Lower lobe of right lung (tissue), 2 donors: ENCODE results near the gene KRTAP12-3. TPM values are rescaled to one million over a fixed set of nuclear protein-coding genes. Genes with fewer than 3 reads are reported as not detected.
A peak's percentile ranks its signal among the peaks of the same experiment; 100 is the strongest.
"Not testable (repeated sequence)": the region's sequence is repeated elsewhere in the genome, so short reads cannot be mapped to it uniquely, and the experiment has no call there.

Experiments
- ATAC-seq, 2 donors: fragments of 200-7000 bp; cut with Tn5 transposase; one replicate each; pipeline ENCODE4 v1.9.1; 2020 to 2022; ENCODE audit warnings: mild to moderate bottlenecking in 2 of 2, moderate library complexity in 2 of 2
- DNase-seq: peaks from one replicate; pipeline ENCODE4 v3.0.0-alpha.2; 2020
- H3K27ac ChIP-seq: fragments of 200-600 bp; one replicate; pipeline ENCODE4 v1.8.0; 2022
- H3K27me3 ChIP-seq: fragments of 200-600 bp; one replicate; pipeline ENCODE4 v1.8.0; 2022; ENCODE audit warnings: low read depth
- H3K36me3 ChIP-seq: fragments of 200-600 bp; one replicate; pipeline ENCODE4 v1.8.0; 2022; ENCODE audit warnings: mild to moderate bottlenecking
- H3K4me1 ChIP-seq: fragments of 200-600 bp; one replicate; pipeline ENCODE4 v1.8.0; 2022
- H3K4me3 ChIP-seq: fragments of 200-600 bp; one replicate; pipeline ENCODE4 v1.8.0; 2022; ENCODE audit warnings: mild to moderate bottlenecking
- H3K9me3 ChIP-seq: fragments of 200-600 bp; one replicate; pipeline ENCODE4 v1.8.0; 2022
- CTCF ChIP-seq: fragments of 200-600 bp; IDR thresholded peaks from one replicate; pipeline ENCODE4 v1.8.0; 2022; ENCODE audit warnings: antibody characterized with exemption, mild to moderate bottlenecking
- intact Hi-C: fragments of 100-400 bp; cut with DNase I; formaldehyde crosslinking; loops from one replicate; pipeline ENCODE4 v1.11.0; 2022
- long read RNA-seq: library from polyadenylated mRNA; unstranded; transcript quantifications from one replicate; pipeline ENCODE4 v2.0.0, GENCODE V29; 2021
- total RNA-seq: library from RNA; stranded (reverse); fragmentation: NEBNext Ultra II Directional; extraction: Animal tissue kit (Norgen Biotek cat#: 25700); gene quantifications from one replicate; pipeline ENCODE4 v1.2.1, GENCODE V29; 2021
- donor health status: DM: no; HTN: yes; CAD: no; lungs with severe emphysema.

Gene KRTAP12-3
- not detected for total RNA-seq
- long read RNA-seq: 0 reads

- intact Hi-C loops: no loop called here
- ATAC-seq (peak; percentile 45 to 52), DNase-seq (no peak)
- Histone ChIP-seq H3K4me1 (no peaks in the 10 kb centered on the region), H3K4me3 (no peak within 1 kb of the TSS), H3K27me3 (peaks cover 27% of the 10 kb centered on the region), H3K9me3 (no peaks in the 10 kb centered on the region), H3K36me3 (no peaks in the 10 kb centered on the region), H3K27ac (no peak within 1 kb of the TSS)
- TF ChIP-seq CTCF: no peak
Measured at GRCh38 chr21:44657635-44658540, at the start of gene KRTAP12-3. TSS of gene KRTAP12-3 (plus strand) at chr21:44657932. CDS start at chr21:44657980, 48 bp downstream.

- peaks cover 3% of the 10 kb centered on the region for H3K27me3 ChIP-seq
Measured at GRCh38 chr21:44609193-44609592, 48.5 kb upstream of the KRTAP12-3 start.

GRCh38 chr21:44610157-44610843 is 47.4 kb upstream of the KRTAP12-3 start:
- peaks cover 13% of the 10 kb centered on the region for H3K9me3 ChIP-seq
- intact Hi-C loops, H3K4me3 ChIP-seq, H3K36me3 ChIP-seq, H3K27ac ChIP-seq, DNase-seq, H3K27me3 ChIP-seq, H3K4me1 ChIP-seq, ATAC-seq: not testable (repeated sequence)

More at GRCh38 chr21:44609193-44609592, 48.5 kb upstream of the KRTAP12-3 start:
- no peaks in the 10 kb centered on the region for H3K36me3 ChIP-seq
- intact Hi-C loops: no loop called here
- H3K9me3 ChIP-seq: peaks cover 13% of the 10 kb centered on the region
- no peak for ATAC-seq
- no peak for DNase-seq
- no peak overlapping the region for H3K27ac ChIP-seq
- H3K4me3 ChIP-seq: no peak overlapping the region
- no peaks in the 10 kb centered on the region for H3K4me1 ChIP-seq
- no peak for TF ChIP-seq CTCF

- intact Hi-C loops: no loop called here
- Histone ChIP-seq H3K27me3 (no peaks in the 10 kb centered on the region), H3K4me1 (no peaks in the 10 kb centered on the region), H3K4me3 (no peak overlapping the region), H3K27ac (no peak overlapping the region), H3K36me3 (no peaks in the 10 kb centered on the region), H3K9me3 (peaks cover 13% of the 10 kb centered on the region)
- TF ChIP-seq CTCF: no peak
- DNase-seq (no peak), ATAC-seq (no peak)
Measured at GRCh38 chr21:44611551-44611950, 46.2 kb upstream of the KRTAP12-3 start.

- Histone ChIP-seq H3K36me3 (no peaks in the 10 kb centered on the region), H3K4me1 (no peaks in the 10 kb centered on the region), H3K27me3 (no peaks in the 10 kb centered on the region), H3K4me3 (no peak within 1 kb of the TSS), H3K9me3 (peaks cover 13% of the 10 kb centered on the region), H3K27ac (no peak within 1 kb of the TSS)
- ATAC-seq (no peak), DNase-seq (no peak)
- intact Hi-C loops: no loop called here
- TF ChIP-seq CTCF: no peak
Measured at GRCh38 chr21:44612029-44612486, 45.7 kb upstream of the KRTAP12-3 start, which contains the start of gene KRTAP10-8. TSS of gene KRTAP10-8 (plus strand) at chr21:44612079. CDS start at chr21:44612101, 22 bp downstream.
